Keratinocyte (primary cell): ENCODE measurements around the gene CD53. TPM values are rescaled to one million over a fixed set of nuclear protein-coding genes. Genes with fewer than 3 reads are reported as not detected.

Source experiments
- DNase-seq: peaks from one replicate; pipeline ENCODE4 v3.0.0-alpha.2; 2011; ENCODE audit warnings: low read depth, missing footprints, low spot score
- FAIRE-seq: peaks from 2 replicates; lab custom pipeline; 2011; peaks lifted over from hg19 to GRCh38; lab: Jason Lieb, UNC
- H2AFZ ChIP-seq: 2 replicates; pipeline ENCODE4 v1.6.0; 2012; ENCODE audit warnings: low read length, control low read depth, inconsistent platforms; ENCODE audit not compliant: control insufficient read depth
- H3K27ac ChIP-seq: 2 replicates; pipeline ENCODE4 v1.5.1; 2011; ENCODE audit warnings: low read length; ENCODE audit not compliant: control insufficient read depth, insufficient read depth
- H3K27me3 ChIP-seq: 3 replicates; pipeline ENCODE4 v1.6.0; 2011; ENCODE audit warnings: low read length; ENCODE audit not compliant: control insufficient read depth, insufficient read depth; ENCODE audit errors: extremely low read depth
- H3K36me3 ChIP-seq, 2 experiments: 2 replicates in 1 of 2; 3 replicates in 1 of 2; pipeline ENCODE4 v1.5.1; 2011; ENCODE audit warnings: low read length in 2 of 2, mild to moderate bottlenecking in 1 of 2; ENCODE audit not compliant: control insufficient read depth in 2 of 2, insufficient read depth in 2 of 2; ENCODE audit errors: extremely low read depth in 1 of 2
- H3K4me1 ChIP-seq: 3 replicates; pipeline ENCODE4 v1.5.1; 2011; ENCODE audit warnings: low read length; ENCODE audit not compliant: control insufficient read depth, insufficient read depth; ENCODE audit errors: extremely low read depth
- H3K4me2 ChIP-seq: 3 replicates; pipeline ENCODE4 v1.6.0; 2011; ENCODE audit warnings: low read depth, low read length; ENCODE audit not compliant: control insufficient read depth, insufficient read depth; ENCODE audit errors: extremely low read depth
- H3K4me3 ChIP-seq, 3 experiments: fragments of 200-600 bp in 1 of 3; sonication (generic) in 1 of 3; 2 replicates in 2 of 3; 3 replicates in 1 of 3; pipeline ENCODE4 v1.5.1; 2011 to 2016; ENCODE audit warnings: low read length in 3 of 3, mild to moderate bottlenecking in 3 of 3, control low read depth in 2 of 3, inconsistent platforms in 1 of 3, low read depth in 1 of 3, mixed read lengths in 1 of 3, mixed run types in 1 of 3, moderate library complexity in 1 of 3; ENCODE audit not compliant: control insufficient read depth in 2 of 3, insufficient read depth in 2 of 3; ENCODE audit errors: extremely low read depth in 1 of 3
- H3K79me2 ChIP-seq: 2 replicates; pipeline ENCODE4 v1.6.0; 2012; ENCODE audit warnings: low read length; ENCODE audit not compliant: control insufficient read depth, insufficient read depth
- H3K9ac ChIP-seq: 3 replicates; pipeline ENCODE4 v1.6.0; 2011; ENCODE audit warnings: low read length; ENCODE audit not compliant: control insufficient read depth, insufficient read depth; ENCODE audit errors: extremely low read depth
- H3K9me1 ChIP-seq: 3 replicates; pipeline ENCODE4 v1.6.0; 2011; ENCODE audit warnings: low read length; ENCODE audit not compliant: control insufficient read depth, insufficient read depth; ENCODE audit errors: extremely low read depth
- H3K9me3 ChIP-seq: 2 replicates; pipeline ENCODE4 v1.5.1; 2012; ENCODE audit warnings: low read depth, low read length; ENCODE audit not compliant: control insufficient read depth
- H4K20me1 ChIP-seq: 3 replicates; pipeline ENCODE4 v1.6.0; 2011; ENCODE audit warnings: low read length; ENCODE audit not compliant: control insufficient read depth, insufficient read depth; ENCODE audit errors: extremely low read depth
- CTCF ChIP-seq, 3 experiments: IDR thresholded peaks in 1 of 3; conservative IDR thresholded peaks in 1 of 3; optimal IDR thresholded peaks in 1 of 3; 2 replicates in 2 of 3; 3 replicates in 1 of 3; pipeline versions ENCODE3 to v1.5.1; 2011; ENCODE audit warnings: low read length in 3 of 3, mild to moderate bottlenecking in 3 of 3, moderate library complexity in 2 of 3, control low read depth in 1 of 3, inconsistent platforms in 1 of 3; ENCODE audit not compliant: insufficient read depth in 2 of 3; ENCODE audit errors: extremely low read depth in 1 of 3
- EZH2 ChIP-seq: IDR thresholded peaks from one replicate; pipeline ENCODE4 v1.6.1; 2012; ENCODE audit warnings: inconsistent platforms, mild to moderate bottlenecking, low read length, moderate library complexity
- dilution Hi-C: fragments of 300-500 bp; cut with MboI; formaldehyde crosslinking; loops from one replicate; pipeline ENCODE4 v1.7.0; 2020; ENCODE audit warnings: low sequenced_read_pairs; ENCODE audit not compliant: extremely low pct_ligation_motif_present
- polyA plus RNA-seq, 5 experiments: library from polyadenylated mRNA; depleted of rRNA in 3 of 5; stranded (reverse) in 3 of 5; stranded (forward) in 1 of 5; unstranded in 1 of 5; fragments of >200 nt; gene quantifications; 1 replicate in 1 of 5; 2 replicates in 3 of 5; 3 replicates in 1 of 5; pipeline versions ENCODE4 v1.2.1 to v1.2.3, GENCODE V29; 2011 to 2012; ENCODE audit warnings: missing spikeins in 2 of 5, low read depth in 1 of 5, low replicate concordance in 1 of 5

Gene CD53
- polyA plus RNA-seq, 1 donor (not counting 4 experiments of a cell fraction or from before 2014, with no cell fraction given), result 0.09 TPM

GRCh38 chr1:110916669-110917306 is 43.8 kb downstream of the CD53 start:
- peaks cover 3% of the 10 kb centered on the region for H3K4me1 ChIP-seq
- H3K27ac ChIP-seq, result peak overlapping the region; percentile 0
- no peaks in the 10 kb centered on the region for H3K79me2 ChIP-seq
- TF ChIP-seq CTCF (optimal IDR thresholded peaks at IDR 0.05 in 1 of 3, IDR thresholded peaks at IDR 0.05 in 1 of 3, conservative IDR thresholded peaks at IDR 0.05 in 1 of 3; ENCODE audit: extremely low read depth in 1 of 3, insufficient read depth in 2 of 3, low read length in 3 of 3) (no peak), EZH2 (no peak)
- peak overlapping the region in 1 of 3 experiments; percentile 23 for H3K4me3 ChIP-seq
- H3K27me3 ChIP-seq, result no peaks in the 10 kb centered on the region
- H2AFZ ChIP-seq, result peak overlapping the region; percentile 64
- dilution Hi-C loops, result no loop called here
- no peaks in the 10 kb centered on the region for H3K9me1 ChIP-seq
- H3K9me3 ChIP-seq, result no peaks in the 10 kb centered on the region
- FAIRE-seq (peak; percentile 82), DNase-seq (peak; percentile 4)
- no peaks in the 10 kb centered on the region for H4K20me1 ChIP-seq
- H3K4me2 ChIP-seq, result peak overlapping the region; percentile 31
- no peak overlapping the region for H3K9ac ChIP-seq
- H3K36me3 ChIP-seq, result no peaks in the 10 kb centered on the region

GRCh38 chr1:110918016-110918415 is 45.1 kb downstream of the CD53 start:
- Histone ChIP-seq H3K27ac (no peak overlapping the region), H3K9me3 (no peaks in the 10 kb centered on the region), H4K20me1 (no peaks in the 10 kb centered on the region), H3K9me1 (no peaks in the 10 kb centered on the region), H3K4me1 (peaks cover 3% of the 10 kb centered on the region), H3K4me3 (no peak overlapping the region), H2AFZ (no peak overlapping the region), H3K79me2 (no peaks in the 10 kb centered on the region), H3K4me2 (no peak overlapping the region), H3K27me3 (no peaks in the 10 kb centered on the region), H3K36me3 (no peaks in the 10 kb centered on the region), H3K9ac (no peak overlapping the region)
- FAIRE-seq (no peak), DNase-seq (no peak)
- TF ChIP-seq EZH2, result no peak
- no peak for TF ChIP-seq CTCF (optimal IDR thresholded peaks at IDR 0.05 in 1 of 3, IDR thresholded peaks at IDR 0.05 in 1 of 3, conservative IDR thresholded peaks at IDR 0.05 in 1 of 3; ENCODE audit: extremely low read depth in 1 of 3, insufficient read depth in 2 of 3, low read length in 3 of 3)
- dilution Hi-C loops, result no loop called here
